Measurements from ENCODE around the gene VTI1A. TPM values are rescaled to one million over a fixed set of nuclear protein-coding genes. Genes with fewer than 3 reads are reported as not detected.

Gene VTI1A
- total and polyA plus RNA-seq, 2 of the 13 experiments (the other 11 are each of a cell fraction or from before 2014, with no cell fraction given) = 11.7 to 32.7 TPM

DNA sequence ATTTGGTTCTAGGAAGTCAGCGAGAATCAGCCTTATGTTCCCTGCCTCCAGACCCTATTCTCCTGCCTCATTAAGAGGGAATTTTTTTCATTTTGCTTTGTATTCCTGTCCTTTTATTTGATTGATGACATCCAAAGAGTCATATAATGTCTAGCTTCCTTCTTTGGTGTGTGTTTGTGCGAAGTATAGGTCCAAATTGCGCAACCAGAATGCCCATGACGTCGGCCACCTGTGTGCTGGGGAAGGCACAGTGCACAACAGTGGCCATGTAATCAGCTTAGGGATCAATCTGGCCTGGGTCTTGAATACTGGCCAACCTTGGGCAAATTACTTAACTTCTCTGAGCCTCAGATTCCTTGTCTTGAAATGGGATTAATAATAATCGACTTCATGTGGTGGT lies 206.2 kb downstream of the VTI1A start (continued):
- no peak for TF ChIP-seq ZSCAN20 (CRISPR knock-in tag; IDR thresholded peaks at IDR 0.05; ENCODE audit: borderline replicate concordance)
- TF ChIP-seq ZMYM2 (CRISPR knock-in tag; IDR thresholded peaks at IDR 0.05) = 0 out of 2 replicates have a peak, but pooled peaks have one; percentile 31
- TF ChIP-seq, protein P1, sequence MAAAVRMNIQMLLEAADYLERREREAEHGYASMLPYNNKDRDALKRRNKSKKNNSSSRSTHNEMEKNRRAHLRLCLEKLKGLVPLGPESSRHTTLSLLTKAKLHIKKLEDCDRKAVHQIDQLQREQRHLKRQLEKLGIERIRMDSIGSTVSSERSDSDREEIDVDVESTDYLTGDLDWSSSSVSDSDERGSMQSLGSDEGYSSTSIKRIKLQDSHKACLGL (CRISPR knock-in tag; IDR thresholded peaks at IDR 0.05) = no peak
- TF ChIP-seq GATAD2A (CRISPR knock-in tag; IDR thresholded peaks at IDR 0.05) = peak; percentile 62; the same call in 1 of the 2 replicates
- no peak for TF ChIP-seq MYNN (CRISPR knock-in tag; IDR thresholded peaks at IDR 0.05; ENCODE audit: low read depth)
- no peak for TF ChIP-seq ZNF367 (CRISPR knock-in tag; IDR thresholded peaks at IDR 0.05; ENCODE audit: borderline replicate concordance)
- TF ChIP-seq ZNF331 (CRISPR knock-in tag; IDR thresholded peaks at IDR 0.05) = no peak
- TF ChIP-seq THAP11 (CRISPR knock-in tag; IDR thresholded peaks at IDR 0.05) = 0 out of 2 replicates have a peak, but pooled peaks have one; percentile 14
- TF ChIP-seq, protein P2, sequence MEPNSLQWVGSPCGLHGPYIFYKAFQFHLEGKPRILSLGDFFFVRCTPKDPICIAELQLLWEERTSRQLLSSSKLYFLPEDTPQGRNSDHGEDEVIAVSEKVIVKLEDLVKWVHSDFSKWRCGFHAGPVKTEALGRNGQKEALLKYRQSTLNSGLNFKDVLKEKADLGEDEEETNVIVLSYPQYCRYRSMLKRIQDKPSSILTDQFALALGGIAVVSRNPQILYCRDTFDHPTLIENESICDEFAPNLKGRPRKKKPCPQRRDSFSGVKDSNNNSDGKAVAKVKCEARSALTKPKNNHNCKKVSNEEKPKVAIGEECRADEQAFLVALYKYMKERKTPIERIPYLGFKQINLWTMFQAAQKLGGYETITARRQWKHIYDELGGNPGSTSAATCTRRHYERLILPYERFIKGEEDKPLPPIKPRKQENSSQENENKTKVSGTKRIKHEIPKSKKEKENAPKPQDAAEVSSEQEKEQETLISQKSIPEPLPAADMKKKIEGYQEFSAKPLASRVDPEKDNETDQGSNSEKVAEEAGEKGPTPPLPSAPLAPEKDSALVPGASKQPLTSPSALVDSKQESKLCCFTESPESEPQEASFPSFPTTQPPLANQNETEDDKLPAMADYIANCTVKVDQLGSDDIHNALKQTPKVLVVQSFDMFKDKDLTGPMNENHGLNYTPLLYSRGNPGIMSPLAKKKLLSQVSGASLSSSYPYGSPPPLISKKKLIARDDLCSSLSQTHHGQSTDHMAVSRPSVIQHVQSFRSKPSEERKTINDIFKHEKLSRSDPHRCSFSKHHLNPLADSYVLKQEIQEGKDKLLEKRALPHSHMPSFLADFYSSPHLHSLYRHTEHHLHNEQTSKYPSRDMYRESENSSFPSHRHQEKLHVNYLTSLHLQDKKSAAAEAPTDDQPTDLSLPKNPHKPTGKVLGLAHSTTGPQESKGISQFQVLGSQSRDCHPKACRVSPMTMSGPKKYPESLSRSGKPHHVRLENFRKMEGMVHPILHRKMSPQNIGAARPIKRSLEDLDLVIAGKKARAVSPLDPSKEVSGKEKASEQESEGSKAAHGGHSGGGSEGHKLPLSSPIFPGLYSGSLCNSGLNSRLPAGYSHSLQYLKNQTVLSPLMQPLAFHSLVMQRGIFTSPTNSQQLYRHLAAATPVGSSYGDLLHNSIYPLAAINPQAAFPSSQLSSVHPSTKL (CRISPR knock-in tag; IDR thresholded peaks at IDR 0.05) = peak; percentile 41; the same call in 1 of the 2 replicates
- no peak for TF ChIP-seq RAD21 (CRISPR knock-in tag; IDR thresholded peaks at IDR 0.05)
- no peak for TF ChIP-seq TP53 (CRISPR knock-in tag; conservative IDR thresholded peaks at IDR 0.05)
- no peak for TF ChIP-seq RORA (CRISPR knock-in tag; IDR thresholded peaks at IDR 0.05)
- TF ChIP-seq, protein P3, sequence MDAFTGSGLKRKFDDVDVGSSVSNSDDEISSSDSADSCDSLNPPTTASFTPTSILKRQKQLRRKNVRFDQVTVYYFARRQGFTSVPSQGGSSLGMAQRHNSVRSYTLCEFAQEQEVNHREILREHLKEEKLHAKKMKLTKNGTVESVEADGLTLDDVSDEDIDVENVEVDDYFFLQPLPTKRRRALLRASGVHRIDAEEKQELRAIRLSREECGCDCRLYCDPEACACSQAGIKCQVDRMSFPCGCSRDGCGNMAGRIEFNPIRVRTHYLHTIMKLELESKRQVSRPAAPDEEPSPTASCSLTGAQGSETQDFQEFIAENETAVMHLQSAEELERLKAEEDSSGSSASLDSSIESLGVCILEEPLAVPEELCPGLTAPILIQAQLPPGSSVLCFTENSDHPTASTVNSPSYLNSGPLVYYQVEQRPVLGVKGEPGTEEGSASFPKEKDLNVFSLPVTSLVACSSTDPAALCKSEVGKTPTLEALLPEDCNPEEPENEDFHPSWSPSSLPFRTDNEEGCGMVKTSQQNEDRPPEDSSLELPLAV (CRISPR knock-in tag; conservative IDR thresholded peaks at IDR 0.05; ENCODE audit: low read depth) = no peak
- TF ChIP-seq ZNF225 (CRISPR knock-in tag; IDR thresholded peaks at IDR 0.05) = no peak
- TF ChIP-seq RFX5 (IDR thresholded peaks at IDR 0.05; ENCODE audit: low read depth, low read length) = no peak
- no peak for TF ChIP-seq ISL2 (CRISPR knock-in tag; IDR thresholded peaks at IDR 0.05)
- TF ChIP-seq ZSCAN9 (CRISPR knock-in tag; IDR thresholded peaks at IDR 0.05; ENCODE audit: borderline replicate concordance) = no peak
- no peak for TF ChIP-seq ZNF138 (CRISPR knock-in tag; IDR thresholded peaks at IDR 0.05; ENCODE audit: low read depth)

All from HepG2 (cell line).